Measurements from ENCODE around the gene PCAT6. TPM values are rescaled to one million over a fixed set of nuclear protein-coding genes. Genes with fewer than 3 reads are reported as not detected.

Gene PCAT6
- total RNA-seq, 1 donor = 0.72 TPM

GRCh38 chr1:202802998-202803932 is 7.5 kb upstream of the PCAT6 start:
- Histone ChIP-seq H4K20me1 (ENCODE audit: insufficient read depth, low read length) (peaks cover 72% of the 10 kb centered on the region), H3K27ac (ENCODE audit: low read depth, low read length) (peak overlapping the region; percentile 52)

GRCh38 chr1:202804126-202804525 is 6.6 kb upstream of the PCAT6 start:
- Histone ChIP-seq H3K4me3 (ENCODE audit: insufficient read depth, low read length) (no peak overlapping the region), H3K79me2 (ENCODE audit: insufficient read depth, low read length) (peaks cover 88% of the 10 kb centered on the region), H3K36me3 (ENCODE audit: insufficient read depth, low read length) (no peaks in the 10 kb centered on the region), H3K9me3 (ENCODE audit: low read depth, low read length) (no peaks in the 10 kb centered on the region), H3K27me3 (ENCODE audit: insufficient read depth, low read length) (no peaks in the 10 kb centered on the region), H3K4me2 (ENCODE audit: insufficient read depth, low read length) (no peak overlapping the region), H3K4me1 (ENCODE audit: insufficient read depth, low read length) (peaks cover 28% of the 10 kb centered on the region), H2AFZ (ENCODE audit: low read length) (no peak overlapping the region), H4K20me1 (ENCODE audit: insufficient read depth, low read length) (peaks cover 64% of the 10 kb centered on the region), H3K27ac (ENCODE audit: low read depth, low read length) (no peak overlapping the region)
- TF ChIP-seq, protein P1, sequence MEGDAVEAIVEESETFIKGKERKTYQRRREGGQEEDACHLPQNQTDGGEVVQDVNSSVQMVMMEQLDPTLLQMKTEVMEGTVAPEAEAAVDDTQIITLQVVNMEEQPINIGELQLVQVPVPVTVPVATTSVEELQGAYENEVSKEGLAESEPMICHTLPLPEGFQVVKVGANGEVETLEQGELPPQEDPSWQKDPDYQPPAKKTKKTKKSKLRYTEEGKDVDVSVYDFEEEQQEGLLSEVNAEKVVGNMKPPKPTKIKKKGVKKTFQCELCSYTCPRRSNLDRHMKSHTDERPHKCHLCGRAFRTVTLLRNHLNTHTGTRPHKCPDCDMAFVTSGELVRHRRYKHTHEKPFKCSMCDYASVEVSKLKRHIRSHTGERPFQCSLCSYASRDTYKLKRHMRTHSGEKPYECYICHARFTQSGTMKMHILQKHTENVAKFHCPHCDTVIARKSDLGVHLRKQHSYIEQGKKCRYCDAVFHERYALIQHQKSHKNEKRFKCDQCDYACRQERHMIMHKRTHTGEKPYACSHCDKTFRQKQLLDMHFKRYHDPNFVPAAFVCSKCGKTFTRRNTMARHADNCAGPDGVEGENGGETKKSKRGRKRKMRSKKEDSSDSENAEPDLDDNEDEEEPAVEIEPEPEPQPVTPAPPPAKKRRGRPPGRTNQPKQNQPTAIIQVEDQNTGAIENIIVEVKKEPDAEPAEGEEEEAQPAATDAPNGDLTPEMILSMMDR (IDR thresholded peaks at IDR 0.05; ENCODE audit: extremely low read depth, low read depth, low read length) = no peak
- DNase-seq (ENCODE audit: insufficient read length, low spot score, missing footprints) = peak; percentile 81

More at GRCh38 chr1:202802998-202803932, 7.5 kb upstream of the PCAT6 start:
- no peak overlapping the region for H3K4me3 ChIP-seq (ENCODE audit: insufficient read depth, low read length)
- no peaks in the 10 kb centered on the region for H3K9me3 ChIP-seq (ENCODE audit: low read depth, low read length)
- H3K79me2 ChIP-seq (ENCODE audit: insufficient read depth, low read length) = peaks cover 97% of the 10 kb centered on the region
- H3K27me3 ChIP-seq (ENCODE audit: insufficient read depth, low read length) = no peaks in the 10 kb centered on the region
- DNase-seq (ENCODE audit: insufficient read length, low spot score, missing footprints) = peak; percentile 85
- peak overlapping the region; percentile 58 for H3K4me2 ChIP-seq (ENCODE audit: insufficient read depth, low read length)
- TF ChIP-seq, protein P1 (IDR thresholded peaks at IDR 0.05; ENCODE audit: extremely low read depth, low read depth, low read length) = no peak
- H3K4me1 ChIP-seq (ENCODE audit: insufficient read depth, low read length) = peaks cover 24% of the 10 kb centered on the region
- no peak overlapping the region for H2AFZ ChIP-seq (ENCODE audit: low read length)
- no peaks in the 10 kb centered on the region for H3K36me3 ChIP-seq (ENCODE audit: insufficient read depth, low read length)

DNA sequence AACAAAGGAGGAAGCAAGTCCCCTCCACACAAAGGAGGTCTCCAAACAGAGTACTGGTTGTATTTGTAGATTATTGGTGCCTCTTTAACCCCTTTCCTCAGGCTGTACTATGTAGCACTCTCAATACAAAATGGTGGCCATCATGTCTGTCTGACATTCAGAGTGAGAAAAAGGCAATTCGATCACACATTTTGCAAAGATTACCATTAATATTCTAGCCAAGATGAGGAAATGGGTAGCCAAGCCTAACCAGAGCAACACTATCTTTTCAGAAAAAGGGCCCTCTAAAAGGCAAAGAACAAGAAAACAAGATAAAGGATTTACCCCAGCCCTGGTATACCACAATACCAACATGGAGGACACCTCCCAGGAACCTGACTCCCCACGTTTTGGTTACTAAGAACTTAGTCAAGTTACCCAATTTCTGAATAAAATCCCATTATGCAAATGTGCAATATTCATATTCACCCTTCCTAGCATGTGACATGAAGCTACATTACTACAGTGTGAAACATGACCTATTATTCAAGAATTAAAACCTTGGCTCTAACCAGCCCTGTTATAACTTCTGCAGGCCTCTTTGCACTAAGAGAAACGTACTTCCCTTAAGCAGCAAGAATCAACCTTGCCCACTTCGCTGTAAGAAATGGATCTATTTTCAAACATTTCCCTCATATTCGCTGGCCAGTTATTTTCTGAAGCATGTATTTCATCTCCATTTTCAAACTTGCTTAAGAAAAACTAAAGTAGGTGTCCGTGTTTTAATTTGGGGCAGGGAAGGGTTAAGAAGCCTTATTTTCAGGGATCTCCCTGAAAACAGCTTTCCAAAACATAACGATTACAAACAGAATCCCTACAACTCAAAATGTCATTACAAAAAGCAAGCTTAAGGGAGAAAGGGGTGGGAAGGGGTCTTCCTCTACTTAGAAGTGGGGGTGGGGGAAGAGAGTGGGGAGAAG is 4.6 kb upstream of the PCAT6 start:
- Histone ChIP-seq H3K9me3 (ENCODE audit: low read depth, low read length) (no peaks in the 10 kb centered on the region), H3K79me2 (ENCODE audit: insufficient read depth, low read length) (peaks cover 70% of the 10 kb centered on the region), H3K4me3 (ENCODE audit: insufficient read depth, low read length) (peak overlapping the region; percentile 92), H3K4me1 (ENCODE audit: insufficient read depth, low read length) (peaks cover 32% of the 10 kb centered on the region), H3K4me2 (ENCODE audit: insufficient read depth, low read length) (peak overlapping the region; percentile 89), H3K27ac (ENCODE audit: low read depth, low read length) (peak overlapping the region; percentile 71), H2AFZ (ENCODE audit: low read length) (no peak overlapping the region), H3K36me3 (ENCODE audit: insufficient read depth, low read length) (no peaks in the 10 kb centered on the region), H3K27me3 (ENCODE audit: insufficient read depth, low read length) (no peaks in the 10 kb centered on the region), H4K20me1 (ENCODE audit: insufficient read depth, low read length) (peaks cover 47% of the 10 kb centered on the region)
- TF ChIP-seq, protein P1 (IDR thresholded peaks at IDR 0.05; ENCODE audit: extremely low read depth, low read depth, low read length) = no peak
- DNase-seq (ENCODE audit: insufficient read length, low spot score, missing footprints) = peak; percentile 91

Data from osteoblast (primary cell).